Thyroid gland (tissue), 4 donors: ENCODE data around the gene PTPRN. TPM values are rescaled to one million over a fixed set of nuclear protein-coding genes. Genes with fewer than 3 reads are reported as not detected.

Source experiments
- DNase-seq, 2 donors: peaks; one replicate each; pipeline ENCODE4 v3.0.0-alpha.2; 2019
- H3K27ac ChIP-seq, 3 donors: fragments of 200-600 bp; sonication (generic); 1 replicate in 2 of 3; 2 replicates in 1 of 3; pipeline ENCODE4 v1.5.1; 2016 to 2019; ENCODE audit warnings: mild to moderate bottlenecking in 1 of 3, moderate library complexity in 1 of 3
- H3K27me3 ChIP-seq: fragments of 200-600 bp; sonication (generic); one replicate; pipeline ENCODE4 v1.5.1; 2019
- H3K36me3 ChIP-seq, 2 donors: fragments of 200-600 bp; sonication (generic); one replicate each; pipeline ENCODE4 v1.5.1; 2016 to 2019
- H3K4me1 ChIP-seq, 2 donors: fragments of 200-600 bp; sonication (generic); one replicate each; pipeline ENCODE4 v1.5.1; 2017 to 2019
- H3K4me3 ChIP-seq, 3 donors: fragments of 200-600 bp; sonication (generic); replicated peaks in 1 of 3; 1 replicate in 2 of 3; 2 replicates in 1 of 3; pipeline ENCODE4 v1.5.1; 2016; ENCODE audit warnings: mild to moderate bottlenecking in 1 of 3
- H3K9me3 ChIP-seq: fragments of 200-600 bp; sonication (generic); one replicate; pipeline ENCODE4 v1.5.1; 2017
- CTCF ChIP-seq, 6 experiments: fragments of 200-600 bp in 3 of 6; fragments of 450-650 bp in 3 of 6; sonication (generic) in 3 of 6; IDR thresholded peaks; one replicate each; pipeline ENCODE4 v1.5.1; 2016 to 2019; ENCODE audit warnings: antibody characterized with exemption in 6 of 6, mild to moderate bottlenecking in 2 of 6, inconsistent platforms in 1 of 6, moderate library complexity in 1 of 6
- POLR2A ChIP-seq, 2 donors: fragments of 450-650 bp; IDR thresholded peaks; one replicate each; pipeline ENCODE4 v1.6.1; 2017; ENCODE audit warnings: antibody characterized with exemption in 2 of 2, mild to moderate bottlenecking in 2 of 2, moderate library complexity in 1 of 2
- WGBS, 2 donors: methylation state at CpG; one replicate each; pipeline ENCODE4 v1.1.5; 2017; 5-methylcytosine and 5-hydroxymethylcytosine counted together
- intact Hi-C: fragments of 100-400 bp; cut with DNase I; formaldehyde crosslinking; loops from one replicate; pipeline ENCODE4 v1.15.1; 2023
- total RNA-seq, 4 donors: library from RNA; depleted of rRNA; stranded (reverse); fragments of >200 nt; gene quantifications; one replicate each; pipeline ENCODE4 v1.2.3, GENCODE V29; 2016

Gene PTPRN
- total RNA-seq, 4 donors from 2014 or later = 1.9 to 4.6 (median 4.4) TPM; not detected in 1

- H3K4me1 ChIP-seq = peaks cover 4 to 10% of the 10 kb centered on the region in 2 donors
- H3K36me3 ChIP-seq = no peaks in the 10 kb centered on the region
- intact Hi-C loops = loop anchor here (5.0 kb wide), 2 partner anchors 142 to 242 kb away; no protein-coding TSS in a partner anchor
- H3K9me3 ChIP-seq = no peaks in the 10 kb centered on the region
- TF ChIP-seq POLR2A (IDR thresholded peaks at IDR 0.05) (peak in 1 of 2 donors; percentile 6), CTCF (IDR thresholded peaks at IDR 0.05) (peak; percentile 89 to 100 (median 98))
- 24 to 32% methylated on average over 11 to 15 of the region's 15 CpGs for WGBS, 2 donors
- no peaks in the 10 kb centered on the region for H3K27me3 ChIP-seq
- no peak overlapping the region for H3K27ac ChIP-seq
- H3K4me3 ChIP-seq = no peak overlapping the region
- peak; percentile 86 to 88 for DNase-seq
These were observed 10.3 kb downstream of the PTPRN start for GRCh38 chr2:219298759-219299371.

- H3K27ac ChIP-seq = no peak overlapping the region
- no peaks in the 10 kb centered on the region for H3K27me3 ChIP-seq
- 81% methylated on average over 8 to 13 of the region's 14 CpGs for WGBS, 2 donors
- DNase-seq = no peak
- TF ChIP-seq CTCF (IDR thresholded peaks at IDR 0.05) (no peak), POLR2A (IDR thresholded peaks at IDR 0.05) (no peak)
- no peaks in the 10 kb centered on the region for H3K9me3 ChIP-seq
- peaks cover 4 to 10% of the 10 kb centered on the region in 2 donors for H3K4me1 ChIP-seq
- intact Hi-C loops = loop anchor here (5.0 kb wide), 2 partner anchors 141 to 241 kb away; no protein-coding TSS in a partner anchor
- no peaks in the 10 kb centered on the region for H3K36me3 ChIP-seq
- H3K4me3 ChIP-seq = no peak overlapping the region
These were observed 11.3 kb downstream of the PTPRN start for GRCh38 chr2:219297766-219298456.

- TF ChIP-seq CTCF (IDR thresholded peaks at IDR 0.05) = no peak
- no peak for TF ChIP-seq POLR2A (IDR thresholded peaks at IDR 0.05)
- no peak for DNase-seq
- Histone ChIP-seq H3K27me3 (no peaks in the 10 kb centered on the region), H3K36me3 (no peaks in the 10 kb centered on the region), H3K27ac (no peak overlapping the region), H3K4me3 (no peak overlapping the region), H3K9me3 (no peaks in the 10 kb centered on the region), H3K4me1 (peaks cover 4 to 10% of the 10 kb centered on the region in 2 donors)
- 89 to 91% methylated on average over 9 to 15 of the region's 25 CpGs for WGBS, 2 donors
- intact Hi-C loops = loop anchor here (5.0 kb wide), 2 partner anchors 140 to 240 kb away; no protein-coding TSS in a partner anchor
These were observed 12.4 kb downstream of the PTPRN start for GRCh38 chr2:219296631-219297391.

GRCh38 chr2:219296142-219296541, 13.1 kb downstream of the PTPRN start:
- TF ChIP-seq CTCF (IDR thresholded peaks at IDR 0.05) (no peak), POLR2A (IDR thresholded peaks at IDR 0.05) (no peak)
- no peaks in the 10 kb centered on the region for H3K36me3 ChIP-seq
- H3K27me3 ChIP-seq = no peaks in the 10 kb centered on the region
- intact Hi-C loops = loop anchor here (5.0 kb wide), 2 partner anchors 139 to 239 kb away; no protein-coding TSS in a partner anchor
- H3K9me3 ChIP-seq = no peaks in the 10 kb centered on the region
- H3K4me1 ChIP-seq = peaks cover 4 to 10% of the 10 kb centered on the region in 2 donors
- WGBS, 2 donors = 87 to 91% methylated on average over 14 of the region's 14 CpGs
- no peak overlapping the region for H3K27ac ChIP-seq
- DNase-seq = no peak
- H3K4me3 ChIP-seq = no peak overlapping the region
